IPS-18c (cell line): ENCODE measurements around the gene JOSD2.
"Not testable (repeated sequence)": the region's sequence is repeated elsewhere in the genome, so short reads cannot be mapped to it uniquely, and the experiment has no call there.

ENCODE experiments used
- H3K4me3 ChIP-seq: 2 replicates; pipeline ENCODE4 v1.7.0; 2013; ENCODE audit warnings: low read depth, mild to moderate bottlenecking, low read length, moderate library complexity; ENCODE audit not compliant: insufficient read depth
- H3K9me3 ChIP-seq: one replicate; pipeline ENCODE4 v1.6.1; 2013; ENCODE audit warnings: mild to moderate bottlenecking, low read length, moderate library complexity; ENCODE audit not compliant: control insufficient read depth, insufficient read depth

Gene JOSD2

GRCh38 chr19:50549059-50549926 lies 38.3 kb upstream of the JOSD2 start:
- peaks cover 2% of the 10 kb centered on the region for H3K9me3 ChIP-seq
- no peak overlapping the region for H3K4me3 ChIP-seq

- peaks cover 2% of the 10 kb centered on the region for H3K9me3 ChIP-seq
- H3K4me3 ChIP-seq, result no peak overlapping the region
These were observed 37.4 kb upstream of the JOSD2 start for GRCh38 chr19:50548191-50549058.

GRCh38 chr19:50547385-50548190 lies 36.6 kb upstream of the JOSD2 start:
- Histone ChIP-seq H3K4me3 (no peak overlapping the region), H3K9me3 (peaks cover 2% of the 10 kb centered on the region)

GRCh38 chr19:50546527-50547221 lies 35.7 kb upstream of the JOSD2 start:
- Histone ChIP-seq H3K4me3 (no peak overlapping the region), H3K9me3 (peaks cover 2% of the 10 kb centered on the region)

- H3K9me3 ChIP-seq, result no peaks in the 10 kb centered on the region
These were observed 32.0 kb upstream of the JOSD2 start for GRCh38 chr19:50542943-50543342.

GRCh38 chr19:50537769-50538230 lies 26.8 kb upstream of the JOSD2 start:
- H3K9me3 ChIP-seq, result no peaks in the 10 kb centered on the region
- no peak overlapping the region for H3K4me3 ChIP-seq

More at GRCh38 chr19:50542943-50543342, 32.0 kb upstream of the JOSD2 start:
- no peak overlapping the region for H3K4me3 ChIP-seq

- H3K9me3 ChIP-seq, result no peaks in the 10 kb centered on the region
- H3K4me3 ChIP-seq, result no peak overlapping the region
These were observed 26.3 kb upstream of the JOSD2 start for GRCh38 chr19:50537306-50537685.

- Histone ChIP-seq H3K9me3 (no peaks in the 10 kb centered on the region), H3K4me3 (no peak overlapping the region; the same call in 1 of the 2 replicates)
These were observed 25.8 kb upstream of the JOSD2 start for GRCh38 chr19:50536662-50537305.

- no peaks in the 10 kb centered on the region for H3K9me3 ChIP-seq
- H3K4me3 ChIP-seq, result no peak overlapping the region
These were observed 24.7 kb upstream of the JOSD2 start for GRCh38 chr19:50535672-50536187.

GRCh38 chr19:50534478-50534877 lies 23.5 kb upstream of the JOSD2 start:
- H3K9me3 ChIP-seq, result no peaks in the 10 kb centered on the region
- H3K4me3 ChIP-seq, result no peak overlapping the region

GRCh38 chr19:50532952-50533351 lies 22.0 kb upstream of the JOSD2 start:
- Histone ChIP-seq H3K4me3 (no peak overlapping the region), H3K9me3 (no peaks in the 10 kb centered on the region)

- no peak overlapping the region for H3K4me3 ChIP-seq
- no peaks in the 10 kb centered on the region for H3K9me3 ChIP-seq
These were observed 20.2 kb upstream of the JOSD2 start for GRCh38 chr19:50531171-50531612.

GRCh38 chr19:50528052-50528451 lies 17.1 kb upstream of the JOSD2 start:
- H3K9me3 ChIP-seq, H3K4me3 ChIP-seq: not testable (repeated sequence)

- Histone ChIP-seq H3K4me3 (no peak overlapping the region), H3K9me3 (no peaks in the 10 kb centered on the region)
These were observed 11.9 kb upstream of the JOSD2 start for GRCh38 chr19:50522881-50523280.

GRCh38 chr19:50520822-50521465 lies 10.0 kb upstream of the JOSD2 start:
- no peaks in the 10 kb centered on the region for H3K9me3 ChIP-seq
- no peak overlapping the region for H3K4me3 ChIP-seq
